Medulla oblongata (tissue), 1 donor: Measurements from ENCODE around the gene COQ2.

Experiments
- DNase-seq: peaks from one replicate; pipeline ENCODE4 v3.0.0-alpha.2; 2015; ENCODE audit errors: extremely low spot score

Gene COQ2

DNA sequence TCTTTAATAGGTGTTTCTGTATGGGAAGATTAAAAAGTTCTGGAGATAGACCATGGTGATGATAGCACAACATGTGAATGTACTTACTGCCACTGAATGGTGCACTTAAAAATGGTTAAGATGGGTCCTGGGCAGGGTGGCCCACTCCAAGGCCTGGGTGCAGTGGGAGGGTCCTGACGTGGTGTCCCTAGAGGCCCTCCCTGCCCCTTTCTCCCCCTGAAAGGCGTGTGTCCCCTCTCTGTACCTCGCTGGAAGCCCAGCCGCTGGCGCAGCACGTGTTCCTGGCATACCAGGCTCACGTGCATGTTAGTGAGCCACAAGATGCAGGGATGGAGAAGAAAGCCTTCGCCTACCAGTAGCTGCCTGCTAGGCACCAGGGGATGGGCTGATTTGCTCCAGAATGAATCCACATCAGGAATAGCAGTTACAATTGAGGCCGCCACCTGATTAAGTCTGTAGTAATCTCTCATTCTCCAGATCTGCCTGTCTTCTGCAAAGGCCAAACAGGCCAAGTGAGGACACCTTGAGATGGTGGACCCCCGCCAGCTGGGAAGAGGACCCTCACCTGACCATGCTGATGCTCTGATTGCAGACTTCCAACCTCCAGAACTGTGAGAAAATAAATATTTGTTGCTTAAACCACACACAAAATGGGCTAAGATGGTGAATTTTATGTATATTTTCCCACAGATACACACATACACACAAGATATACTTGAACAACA is 67.5 kb downstream of the COQ2 start:
- DNase-seq, result no peak

DNA sequence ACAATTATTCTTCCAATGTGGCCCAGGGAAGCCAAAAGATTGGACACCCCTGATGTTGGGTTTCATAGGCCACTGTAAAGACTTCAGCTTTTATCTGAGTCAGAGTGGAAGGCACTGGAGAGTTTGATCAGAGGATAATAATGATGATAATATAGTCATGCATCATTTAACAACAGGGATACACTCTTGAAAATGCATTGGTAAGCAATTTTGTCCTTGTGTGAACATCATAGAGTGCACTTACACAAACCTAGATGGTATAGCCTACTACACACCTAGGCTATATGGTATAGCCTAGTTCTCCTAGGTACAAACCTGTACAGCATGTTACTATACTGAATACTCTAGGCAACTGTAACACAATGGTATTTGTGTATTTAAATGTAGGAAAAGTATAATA is 70.5 kb downstream of the COQ2 start:
- DNase-seq, result no peak
